Measurements from ENCODE around the gene CLDN2.

Gene CLDN2

GRCh38 chrX:106927023-106927422 is 6.8 kb downstream of the CLDN2 start:
- DNase-seq = no peak

DNA sequence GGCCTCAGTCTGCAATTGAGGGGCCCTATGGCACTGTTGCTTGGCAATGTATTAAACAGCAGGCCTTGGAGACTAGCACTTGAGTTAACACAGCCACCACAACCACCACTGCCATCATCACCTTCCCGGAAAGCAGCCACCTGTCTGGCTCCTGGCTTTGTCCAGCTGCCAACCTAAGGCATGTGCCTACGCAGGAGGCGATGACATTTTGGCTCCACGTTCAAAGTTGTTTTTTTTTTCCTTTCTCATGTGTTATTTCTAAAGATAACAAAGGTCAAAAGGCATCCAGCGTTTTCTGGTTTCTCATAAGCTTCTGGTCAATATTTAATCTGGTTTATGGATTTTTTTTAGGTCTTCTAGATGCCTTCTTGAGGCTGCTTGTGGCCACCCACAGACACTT is 7.5 kb downstream of the CLDN2 start:
- DNase-seq = no peak

GRCh38 chrX:106928227-106928626 is 8.0 kb downstream of the CLDN2 start:
- no peak for DNase-seq

DNA sequence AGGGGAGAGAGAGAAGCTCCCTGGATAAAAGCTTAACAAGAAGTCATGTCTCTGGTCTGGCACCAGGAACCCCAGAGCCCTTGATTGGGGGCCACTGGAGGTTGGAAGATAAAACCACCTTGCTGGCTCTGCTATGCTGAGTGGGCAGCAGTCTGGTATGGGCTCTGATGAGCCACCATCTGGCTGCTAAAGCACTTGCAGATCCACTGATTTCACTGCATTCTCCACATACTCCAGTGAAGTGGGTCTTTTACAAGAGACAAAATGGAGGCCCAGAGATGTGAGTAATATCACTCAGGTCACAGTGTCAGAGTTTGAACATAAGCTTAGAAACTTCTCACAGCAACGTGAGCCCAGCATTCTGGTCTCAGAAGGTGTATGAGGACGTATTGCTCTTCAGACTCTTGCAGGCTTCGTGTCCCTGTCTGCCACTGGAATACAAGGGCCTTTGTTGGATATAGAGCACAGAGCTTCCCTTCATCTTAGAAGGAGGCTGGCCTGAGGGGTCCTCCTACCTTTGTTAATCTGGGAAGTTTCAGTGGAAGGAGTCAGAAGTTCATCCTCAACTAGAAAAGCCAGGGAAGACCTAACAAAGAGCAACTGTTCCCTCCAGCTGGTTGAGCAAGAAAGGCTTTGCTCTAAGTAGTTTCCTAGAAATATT is 11.8 kb downstream of the CLDN2 start:
- no peak for DNase-seq

DNA sequence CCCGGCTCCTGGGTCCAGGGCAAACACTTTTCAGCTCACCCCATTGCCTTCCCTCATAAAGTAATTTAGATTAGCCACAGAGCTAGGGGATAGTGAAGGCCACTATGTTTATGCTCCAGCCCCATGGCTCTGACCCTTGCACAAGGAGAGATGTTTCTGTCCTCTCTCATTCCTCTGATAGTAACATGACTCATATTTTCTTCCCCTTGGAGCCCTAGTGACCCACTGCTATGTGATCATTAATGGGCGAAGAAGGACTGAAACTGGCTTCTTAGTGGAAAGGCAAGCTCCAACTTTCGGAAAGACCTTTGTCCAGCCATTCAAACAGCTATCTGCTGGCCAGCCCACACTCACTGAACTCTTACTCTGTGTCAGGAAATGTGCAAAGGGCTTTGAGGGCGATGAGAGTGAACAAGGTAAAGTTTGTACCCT is 12.3 kb downstream of the CLDN2 start:
- no peak for DNase-seq

GRCh38 chrX:106932960-106933537 is 12.8 kb downstream of the CLDN2 start:
- no peak for DNase-seq

- no peak for DNase-seq
These were observed 13.3 kb downstream of the CLDN2 start for GRCh38 chrX:106933538-106933961.

DNA sequence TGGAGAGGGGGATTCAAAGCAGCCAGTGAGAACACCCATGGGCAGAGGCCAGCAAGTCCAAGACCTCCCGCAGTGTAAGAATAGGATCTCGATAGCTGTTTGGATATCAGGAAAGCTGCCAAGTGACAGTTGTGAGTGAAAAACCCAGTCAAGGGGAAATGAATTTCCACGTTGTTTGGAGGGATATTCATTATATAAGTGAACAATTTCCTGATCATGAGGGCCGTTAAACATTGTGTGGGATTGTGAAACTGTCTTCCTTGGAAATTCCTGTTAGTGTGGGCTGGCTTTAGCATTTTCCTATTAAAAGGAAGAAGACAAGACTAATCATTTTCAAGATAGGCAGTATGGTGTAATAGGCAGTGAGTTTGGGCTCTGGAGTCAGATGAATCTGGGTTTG is 15.0 kb downstream of the CLDN2 start:
- no peak for DNase-seq

GRCh38 chrX:106936246-106936645 is 16.0 kb downstream of the CLDN2 start:
- no peak for DNase-seq

DNA sequence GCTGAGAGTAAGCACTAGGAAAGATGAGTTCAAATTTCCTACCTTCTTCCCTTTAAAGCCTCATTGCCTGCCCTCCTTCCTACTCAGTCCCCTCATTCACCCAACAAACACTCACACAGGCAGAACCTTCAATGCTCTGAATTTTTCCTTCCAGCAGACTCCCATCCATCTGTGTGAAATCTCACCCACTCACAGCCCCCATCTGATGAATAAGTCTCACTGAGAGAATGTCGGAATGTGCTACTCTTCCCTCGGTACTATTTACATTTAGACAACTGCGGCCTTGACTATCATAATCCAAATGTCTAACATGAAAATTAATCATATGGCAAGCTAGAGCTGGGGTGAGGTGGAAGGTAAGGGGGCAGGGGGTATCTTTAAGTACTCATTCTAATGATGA is 19.4 kb downstream of the CLDN2 start:
- DNase-seq = no peak

GRCh38 chrX:106940068-106940467 is 19.9 kb downstream of the CLDN2 start:
- no peak for DNase-seq

GRCh38 chrX:106946464-106946863 is 26.3 kb downstream of the CLDN2 start:
- no peak for DNase-seq

DNA sequence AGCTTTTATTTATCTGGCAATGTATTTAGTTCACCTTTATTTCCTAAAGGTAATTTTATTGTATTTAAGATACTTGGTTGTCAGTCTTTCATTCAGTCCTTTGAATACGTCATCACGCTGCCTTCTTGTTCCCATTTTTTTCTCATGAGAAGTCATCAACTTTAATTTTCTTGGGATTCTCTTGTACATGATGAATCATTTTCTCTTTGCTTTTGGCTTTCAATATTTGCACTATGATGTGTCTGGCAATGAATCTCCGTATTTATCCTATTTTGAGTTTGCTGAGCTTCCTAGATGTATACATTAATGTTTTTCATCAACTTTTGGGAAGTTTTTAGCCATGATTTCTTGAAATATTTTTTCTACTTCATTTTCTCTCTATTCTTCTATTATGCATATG is 28.4 kb downstream of the CLDN2 start:
- no peak for DNase-seq

DNA sequence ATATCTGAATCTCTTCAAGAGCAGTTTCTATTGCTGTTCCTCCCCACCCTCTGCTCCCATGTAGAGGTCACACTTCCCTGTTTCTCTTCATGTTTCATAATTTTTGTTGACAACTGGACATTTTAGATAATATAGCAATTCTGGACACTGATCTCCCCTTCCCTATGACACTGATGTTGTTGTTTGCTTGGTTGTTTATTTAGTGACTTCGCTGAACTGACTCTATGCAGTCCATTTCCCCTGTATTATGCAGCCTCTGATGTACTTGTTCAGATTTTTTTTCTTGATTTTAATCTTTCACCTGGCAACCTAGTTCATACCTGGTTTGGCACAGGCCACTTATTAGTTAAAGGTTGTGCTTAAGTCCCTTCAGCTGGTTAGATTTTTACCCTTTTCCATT is 29.2 kb downstream of the CLDN2 start:
- DNase-seq = no peak

DNA sequence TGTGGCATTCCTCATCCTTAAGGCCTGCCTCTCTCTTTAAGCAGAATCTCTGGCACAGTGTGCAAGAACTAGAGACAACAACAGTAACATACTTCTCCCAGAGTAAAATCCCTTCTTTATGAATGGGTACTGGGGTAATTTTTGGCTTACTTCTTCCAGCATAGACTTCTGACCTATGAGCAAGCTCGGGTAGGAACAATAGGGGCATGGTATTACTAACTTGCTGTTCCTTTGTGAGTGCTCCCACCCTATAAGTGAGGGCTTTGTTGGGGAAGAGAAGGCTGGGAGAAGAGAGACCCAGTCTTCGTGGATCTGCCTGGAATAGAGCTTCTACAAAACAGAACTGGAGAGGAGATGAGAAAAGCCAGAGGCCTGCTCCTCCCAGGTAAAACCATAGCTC is 30.2 kb downstream of the CLDN2 start:
- no peak for DNase-seq

GRCh38 chrX:106951230-106951629 is 31.0 kb downstream of the CLDN2 start:
- no peak for DNase-seq

- DNase-seq = no peak
These were observed 31.9 kb downstream of the CLDN2 start for GRCh38 chrX:106952089-106952488.

GRCh38 chrX:106952538-106952937 is 32.3 kb downstream of the CLDN2 start:
- DNase-seq = no peak

DNA sequence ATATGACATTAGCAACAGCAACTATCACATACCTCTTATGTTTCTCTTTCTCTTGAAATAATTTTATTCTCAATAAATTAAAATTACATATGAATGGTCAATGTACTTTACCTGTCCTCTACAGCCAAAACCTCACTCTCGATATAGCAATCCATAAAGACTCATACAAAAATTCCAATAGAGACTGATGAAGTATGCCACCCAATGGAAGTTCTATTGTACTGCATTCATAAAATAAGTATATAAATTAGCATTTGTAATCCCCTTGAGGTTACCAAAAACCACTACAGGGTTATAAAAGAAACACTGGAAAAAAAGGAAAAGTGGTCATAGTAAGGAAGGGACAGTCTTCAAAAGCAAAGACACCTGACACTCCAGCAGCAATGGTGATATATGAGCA is 32.8 kb downstream of the CLDN2 start:
- peak in 1 of 2 experiments; percentile 4 for DNase-seq

DNA sequence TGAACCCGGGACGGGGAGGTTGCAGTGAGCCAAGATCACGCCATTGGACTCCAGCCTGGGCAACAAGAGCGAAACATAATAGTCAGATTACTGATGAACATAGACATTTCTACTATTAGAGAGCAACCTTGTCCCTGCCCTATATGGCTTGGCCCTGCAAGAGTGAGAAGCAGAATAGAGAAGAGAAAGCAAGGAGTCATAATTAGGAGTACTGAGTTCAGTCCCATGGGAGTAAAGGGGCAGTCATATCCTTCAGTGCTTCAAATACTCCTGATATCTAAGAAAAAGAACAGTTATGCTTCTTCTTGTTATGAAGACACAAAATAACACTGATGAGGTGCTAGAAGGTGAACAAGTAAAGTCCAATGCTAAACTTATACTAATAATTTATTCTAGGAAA is 33.8 kb downstream of the CLDN2 start:
- no peak for DNase-seq

GRCh38 chrX:106955004-106955772 is 35.0 kb downstream of the CLDN2 start:
- DNase-seq = no peak

DNA sequence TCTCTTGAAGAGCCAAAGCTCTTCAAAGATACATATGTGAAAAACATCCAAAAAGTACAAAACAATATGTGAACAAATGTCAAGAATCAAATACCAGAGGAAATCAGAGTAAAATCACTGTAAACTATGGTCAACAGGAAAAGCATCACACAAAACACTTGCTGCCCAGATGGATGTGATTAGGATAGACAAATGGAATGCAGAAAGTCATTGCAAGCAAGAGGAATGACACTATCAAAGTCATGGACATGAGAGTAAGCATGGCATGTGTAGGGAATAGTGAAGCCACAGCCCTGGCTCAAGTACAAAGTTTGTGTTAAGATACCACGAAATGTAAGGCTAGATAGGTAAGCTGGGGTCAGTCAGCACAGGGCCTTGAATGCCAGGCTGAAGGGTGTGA is 37.7 kb downstream of the CLDN2 start:
- no peak for DNase-seq

GRCh38 chrX:106959901-106960300 is 39.7 kb downstream of the CLDN2 start:
- DNase-seq = no peak

GRCh38 chrX:106963111-106963510 is 42.9 kb downstream of the CLDN2 start:
- DNase-seq = no peak

Measured in SW 1271 (cell line).